Measurements from ENCODE around the gene POU2F2. TPM values are rescaled to one million over a fixed set of nuclear protein-coding genes. Genes with fewer than 3 reads are reported as not detected.

Gene POU2F2
- total RNA-seq, 1 experiment from 2014 or later, result 2.4 TPM

DNA sequence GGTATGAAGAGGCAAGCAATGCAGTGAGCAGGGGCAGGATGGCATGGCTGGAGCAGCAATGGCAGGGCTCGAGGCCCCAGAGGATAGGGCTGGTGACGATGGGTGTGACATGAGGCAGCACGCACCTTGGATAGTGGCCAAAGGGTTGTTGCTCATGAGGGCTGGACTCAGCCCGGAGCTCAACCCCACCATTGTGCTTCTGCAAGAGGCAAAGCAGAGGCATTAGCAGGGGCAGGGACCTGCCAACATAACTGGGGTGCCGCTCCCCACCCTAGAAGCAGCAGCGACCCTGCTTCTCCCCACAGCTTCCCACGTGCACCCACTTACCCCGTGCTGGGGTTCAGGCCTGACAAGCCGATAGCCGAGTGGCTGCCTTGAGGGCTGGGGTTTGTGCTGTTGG, 40.5 kb downstream of the POU2F2 start:
- ATAC-seq (peak; percentile 37; the same call in 1 of the 2 replicates), DNase-seq (peak; percentile 49)
- Histone ChIP-seq H2AFZ (ENCODE audit: low read length) (no peak overlapping the region), H3K27me3 (ENCODE audit: low read length) (no peaks in the 10 kb centered on the region), H3K4me2 (ENCODE audit: low read length) (no peak overlapping the region), H3K27ac (ENCODE audit: low read length) (no peak overlapping the region), H4K20me1 (ENCODE audit: low read length) (no peaks in the 10 kb centered on the region), H3K79me2 (ENCODE audit: low read length) (no peaks in the 10 kb centered on the region), H3F3A (ENCODE audit: low read length, unreplicated experiment) (no peaks in the 10 kb centered on the region), H3K4me1 (ENCODE audit: insufficient read depth, low read length) (peaks cover 10% of the 10 kb centered on the region; the same call in 1 of the 2 replicates), H3K36me3 (ENCODE audit: low read depth, low read length) (no peaks in the 10 kb centered on the region), H3K9me3 (ENCODE audit: low read length) (no peaks in the 10 kb centered on the region), H3K9ac (ENCODE audit: low read length) (no peak overlapping the region), H3K4me3 (ENCODE audit: low read length) (no peak overlapping the region), H3K9me2 (replicated peaks; ENCODE audit: low read length) (no peaks in the 10 kb centered on the region)
- CTCF ChIA-PET, result interaction anchor here (0.5 to 0.6 kb wide), 2 partner anchors 73 to 1412 kb away, joined by 4 to 5 read pairs; no protein-coding TSS in a partner anchor
- BruUV-seq (replicated peaks), result no TSS peak
- POLR2A ChIA-PET (ENCODE audit: unreplicated experiment), result no interaction called here
- no peak for TF ChIP-seq EZH2phosphoT487 (IDR thresholded peaks at IDR 0.05; ENCODE audit: borderline replicate concordance, low read length)
- intact Hi-C loops (cut with micrococcal nuclease), result no loop called here

DNA sequence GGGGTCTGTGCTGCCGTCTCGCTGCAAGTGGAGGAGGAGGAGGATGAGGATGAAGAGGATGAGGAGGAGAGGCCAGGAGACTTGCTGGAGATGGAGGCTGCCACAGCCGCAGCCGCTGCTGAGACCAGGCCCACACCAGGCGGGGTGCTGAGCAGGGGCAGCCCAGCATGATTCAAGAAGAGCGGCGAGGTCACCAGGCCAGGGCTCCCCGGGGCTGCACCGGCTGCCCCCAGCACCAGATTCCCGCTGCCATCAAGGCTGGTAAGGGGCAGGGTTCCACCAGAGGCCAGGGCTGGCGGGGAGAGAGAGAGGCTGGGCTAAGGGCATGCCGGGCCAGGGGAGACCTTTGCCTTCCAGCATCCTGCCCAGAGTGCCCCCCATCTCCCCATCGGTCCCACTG, 40.9 kb downstream of the POU2F2 start:
- intact Hi-C loops (cut with micrococcal nuclease), result no loop called here
- Histone ChIP-seq H3K4me1 (ENCODE audit: insufficient read depth, low read length) (peaks cover 10% of the 10 kb centered on the region; the same call in 1 of the 2 replicates), H3K36me3 (ENCODE audit: low read depth, low read length) (no peaks in the 10 kb centered on the region), H3K4me3 (ENCODE audit: low read length) (no peak overlapping the region), H3K27me3 (ENCODE audit: low read length) (no peaks in the 10 kb centered on the region), H3K9me2 (replicated peaks; ENCODE audit: low read length) (no peaks in the 10 kb centered on the region), H3K79me2 (ENCODE audit: low read length) (no peaks in the 10 kb centered on the region), H3K9ac (ENCODE audit: low read length) (no peak overlapping the region), H3F3A (ENCODE audit: low read length, unreplicated experiment) (no peaks in the 10 kb centered on the region), H2AFZ (ENCODE audit: low read length) (no peak overlapping the region), H4K20me1 (ENCODE audit: low read length) (no peaks in the 10 kb centered on the region), H3K27ac (ENCODE audit: low read length) (no peak overlapping the region), H3K4me2 (ENCODE audit: low read length) (no peak overlapping the region), H3K9me3 (ENCODE audit: low read length) (no peaks in the 10 kb centered on the region)
- no peak for ATAC-seq
- TF ChIP-seq EZH2 (IDR thresholded peaks at IDR 0.05; ENCODE audit: low read length, unreplicated experiment) (no peak), EZH2phosphoT487 (IDR thresholded peaks at IDR 0.05; ENCODE audit: borderline replicate concordance, low read length) (no peak)
- TF ChIP-seq, protein P1, sequence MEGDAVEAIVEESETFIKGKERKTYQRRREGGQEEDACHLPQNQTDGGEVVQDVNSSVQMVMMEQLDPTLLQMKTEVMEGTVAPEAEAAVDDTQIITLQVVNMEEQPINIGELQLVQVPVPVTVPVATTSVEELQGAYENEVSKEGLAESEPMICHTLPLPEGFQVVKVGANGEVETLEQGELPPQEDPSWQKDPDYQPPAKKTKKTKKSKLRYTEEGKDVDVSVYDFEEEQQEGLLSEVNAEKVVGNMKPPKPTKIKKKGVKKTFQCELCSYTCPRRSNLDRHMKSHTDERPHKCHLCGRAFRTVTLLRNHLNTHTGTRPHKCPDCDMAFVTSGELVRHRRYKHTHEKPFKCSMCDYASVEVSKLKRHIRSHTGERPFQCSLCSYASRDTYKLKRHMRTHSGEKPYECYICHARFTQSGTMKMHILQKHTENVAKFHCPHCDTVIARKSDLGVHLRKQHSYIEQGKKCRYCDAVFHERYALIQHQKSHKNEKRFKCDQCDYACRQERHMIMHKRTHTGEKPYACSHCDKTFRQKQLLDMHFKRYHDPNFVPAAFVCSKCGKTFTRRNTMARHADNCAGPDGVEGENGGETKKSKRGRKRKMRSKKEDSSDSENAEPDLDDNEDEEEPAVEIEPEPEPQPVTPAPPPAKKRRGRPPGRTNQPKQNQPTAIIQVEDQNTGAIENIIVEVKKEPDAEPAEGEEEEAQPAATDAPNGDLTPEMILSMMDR (conservative IDR thresholded peaks at IDR 0.05; ENCODE audit: low read depth, low read length), result no peak
- no peak for DNase-seq
- ChIA-PET POLR2A (ENCODE audit: unreplicated experiment) (no interaction called here), CTCF (interaction anchor here (0.6 kb wide), 1 partner anchor 73 kb away, joined by 4 read pairs; no protein-coding TSS in a partner anchor)
- BruUV-seq (replicated peaks), result no TSS peak

DNA sequence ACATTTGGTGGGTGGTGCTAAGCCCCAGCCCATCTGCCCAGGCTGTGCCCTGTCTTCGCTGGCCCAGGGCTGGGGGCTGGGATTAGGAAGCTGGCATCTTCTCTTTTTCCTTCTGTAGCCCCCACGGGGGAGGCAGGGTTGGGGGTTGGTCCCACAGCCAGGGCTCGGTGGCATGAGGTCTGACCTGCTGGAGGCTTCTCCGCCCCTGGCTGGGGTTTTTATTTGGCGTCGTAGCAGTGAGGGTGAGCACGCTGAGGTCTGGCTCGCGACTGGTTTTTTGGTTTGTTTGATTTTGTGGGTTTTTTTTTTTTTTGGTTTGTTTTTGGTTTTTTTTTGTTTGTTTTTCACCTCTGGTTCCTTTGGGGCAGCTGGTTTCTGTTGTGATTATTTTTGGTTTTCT, 41.6 kb downstream of the POU2F2 start:
- Histone ChIP-seq H3K4me3 (ENCODE audit: low read length) (no peak overlapping the region), H3K79me2 (ENCODE audit: low read length) (no peaks in the 10 kb centered on the region), H3K36me3 (ENCODE audit: low read depth, low read length) (no peaks in the 10 kb centered on the region), H2AFZ (ENCODE audit: low read length) (no peak overlapping the region), H3K4me2 (ENCODE audit: low read length) (no peak overlapping the region), H3K9me3 (ENCODE audit: low read length) (no peaks in the 10 kb centered on the region), H3K27me3 (ENCODE audit: low read length) (no peaks in the 10 kb centered on the region), H4K20me1 (ENCODE audit: low read length) (no peaks in the 10 kb centered on the region), H3K9me2 (replicated peaks; ENCODE audit: low read length) (no peaks in the 10 kb centered on the region), H3K27ac (ENCODE audit: low read length) (no peak overlapping the region), H3K9ac (ENCODE audit: low read length) (no peak overlapping the region), H3K4me1 (ENCODE audit: insufficient read depth, low read length) (peaks cover 10% of the 10 kb centered on the region; the same call in 1 of the 2 replicates), H3F3A (ENCODE audit: low read length, unreplicated experiment) (no peaks in the 10 kb centered on the region)
- ATAC-seq, result no peak
- no peak for DNase-seq
- CTCF ChIA-PET, result interaction anchor here (0.6 kb wide), 1 partner anchor 155 kb away, joined by 5 read pairs; no protein-coding TSS in a partner anchor
- BruUV-seq (replicated peaks), result no TSS peak
- TF ChIP-seq, protein P1 (conservative IDR thresholded peaks at IDR 0.05; ENCODE audit: low read depth, low read length), result no peak
- TF ChIP-seq EZH2 (IDR thresholded peaks at IDR 0.05; ENCODE audit: low read length, unreplicated experiment) (no peak), EZH2phosphoT487 (IDR thresholded peaks at IDR 0.05; ENCODE audit: borderline replicate concordance, low read length) (no peak)
- intact Hi-C loops (cut with micrococcal nuclease), result no loop called here
- POLR2A ChIA-PET (ENCODE audit: unreplicated experiment), result no interaction called here
